ENCODE data around the gene AURKAIP1.

DNA sequence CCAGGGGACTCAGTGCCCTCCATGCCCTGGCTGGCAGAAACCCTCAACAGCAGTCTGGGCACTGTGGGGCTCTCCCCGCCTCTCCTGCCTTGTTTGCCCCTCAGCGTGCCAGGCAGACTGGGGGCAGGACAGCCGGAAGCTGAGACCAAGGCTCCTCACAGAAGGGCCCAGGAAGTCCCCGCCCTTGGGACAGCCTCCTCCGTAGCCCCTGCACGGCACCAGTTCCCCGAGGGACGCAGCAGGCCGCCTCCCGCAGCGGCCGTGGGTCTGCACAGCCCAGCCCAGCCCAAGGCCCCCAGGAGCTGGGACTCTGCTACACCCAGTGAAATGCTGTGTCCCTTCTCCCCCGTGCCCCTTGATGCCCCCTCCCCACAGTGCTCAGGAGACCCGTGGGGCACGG is 46.8 kb downstream of the AURKAIP1 start:
- TF ChIP-seq, protein P1, sequence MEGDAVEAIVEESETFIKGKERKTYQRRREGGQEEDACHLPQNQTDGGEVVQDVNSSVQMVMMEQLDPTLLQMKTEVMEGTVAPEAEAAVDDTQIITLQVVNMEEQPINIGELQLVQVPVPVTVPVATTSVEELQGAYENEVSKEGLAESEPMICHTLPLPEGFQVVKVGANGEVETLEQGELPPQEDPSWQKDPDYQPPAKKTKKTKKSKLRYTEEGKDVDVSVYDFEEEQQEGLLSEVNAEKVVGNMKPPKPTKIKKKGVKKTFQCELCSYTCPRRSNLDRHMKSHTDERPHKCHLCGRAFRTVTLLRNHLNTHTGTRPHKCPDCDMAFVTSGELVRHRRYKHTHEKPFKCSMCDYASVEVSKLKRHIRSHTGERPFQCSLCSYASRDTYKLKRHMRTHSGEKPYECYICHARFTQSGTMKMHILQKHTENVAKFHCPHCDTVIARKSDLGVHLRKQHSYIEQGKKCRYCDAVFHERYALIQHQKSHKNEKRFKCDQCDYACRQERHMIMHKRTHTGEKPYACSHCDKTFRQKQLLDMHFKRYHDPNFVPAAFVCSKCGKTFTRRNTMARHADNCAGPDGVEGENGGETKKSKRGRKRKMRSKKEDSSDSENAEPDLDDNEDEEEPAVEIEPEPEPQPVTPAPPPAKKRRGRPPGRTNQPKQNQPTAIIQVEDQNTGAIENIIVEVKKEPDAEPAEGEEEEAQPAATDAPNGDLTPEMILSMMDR (IDR thresholded peaks at IDR 0.05): no peak
- TF ChIP-seq POLR2A (IDR thresholded peaks at IDR 0.05): no peak
